Vagina (tissue), 2 donors: ENCODE measurements around the gene BUD31. TPM values are rescaled to one million over a fixed set of nuclear protein-coding genes. Genes with fewer than 3 reads are reported as not detected.

ENCODE experiments used
- DNase-seq, 2 donors: peaks; one replicate each; pipeline ENCODE4 v3.0.0-alpha.2; 2017; ENCODE audit errors: extremely low spot score in 2 of 2
- H3K27ac ChIP-seq: fragments of 200-600 bp; sonication (generic); one replicate; pipeline ENCODE4 v1.5.1; 2019
- H3K27me3 ChIP-seq: fragments of 200-600 bp; sonication (generic); one replicate; pipeline ENCODE4 v1.5.1; 2019
- H3K36me3 ChIP-seq, 2 donors: fragments of 200-600 bp; sonication (generic); one replicate each; pipeline ENCODE4 v1.5.1; 2017 to 2019
- H3K4me1 ChIP-seq: fragments of 200-600 bp; sonication (generic); one replicate; pipeline ENCODE4 v1.5.1; 2019
- H3K4me3 ChIP-seq, 2 donors: fragments of 200-600 bp; sonication (generic); 1 replicate in 1 of 2; 2 replicates in 1 of 2; pipeline ENCODE4 v1.5.1; 2016 to 2019
- H3K9me3 ChIP-seq: fragments of 200-600 bp; sonication (generic); one replicate; pipeline ENCODE4 v1.5.1; 2019
- CTCF ChIP-seq, 3 experiments: fragments of 450-650 bp in 2 of 3; fragments of 200-600 bp in 1 of 3; sonication (generic) in 1 of 3; IDR thresholded peaks; one replicate each; pipeline ENCODE4 v1.5.1; 2017 to 2019; ENCODE audit warnings: antibody characterized with exemption in 3 of 3, mild to moderate bottlenecking in 2 of 3, moderate library complexity in 2 of 3
- POLR2A ChIP-seq, 2 donors: fragments of 450-650 bp; IDR thresholded peaks; one replicate each; pipeline ENCODE4 v1.6.1; 2017; ENCODE audit warnings: antibody characterized with exemption in 2 of 2, mild to moderate bottlenecking in 2 of 2, moderate library complexity in 2 of 2
- POLR2AphosphoS5 ChIP-seq, 2 donors: sonication (generic); formaldehyde crosslinking; IDR thresholded peaks; one replicate each; pipeline ENCODE4 v1.9.0; 2017; ENCODE audit warnings: antibody characterized with exemption in 2 of 2, mild to moderate bottlenecking in 2 of 2, low read depth in 1 of 2; ENCODE audit not compliant: insufficient read depth in 1 of 2
- intact Hi-C: fragments of 100-400 bp; cut with DNase I; formaldehyde crosslinking; loops from one replicate; pipeline ENCODE4 v1.15.1; 2023
- total RNA-seq: library from RNA; depleted of rRNA; stranded (reverse); fragments of >200 nt; gene quantifications from one replicate; pipeline ENCODE4 v1.2.3, GENCODE V29; 2016

The BUD31 gene
- total RNA-seq, 1 donor from 2014 or later: 52.3 TPM

GRCh38 chr7:99452541-99452940 is 43.8 kb downstream of the BUD31 start:
- Histone ChIP-seq H3K36me3 (peaks cover 2 to 63% of the 10 kb centered on the region in 2 donors), H3K27me3 (no peaks in the 10 kb centered on the region), H3K4me1 (peaks cover 15% of the 10 kb centered on the region), H3K4me3 (no peak overlapping the region), H3K27ac (no peak overlapping the region), H3K9me3 (no peaks in the 10 kb centered on the region)
- DNase-seq: no peak
- intact Hi-C loops: no loop called here
- TF ChIP-seq POLR2AphosphoS5 (IDR thresholded peaks at IDR 0.05; ENCODE audit: insufficient read depth in 1 of 2, low read depth in 1 of 2) (no peak), POLR2A (IDR thresholded peaks at IDR 0.05) (no peak), CTCF (IDR thresholded peaks at IDR 0.05) (no peak)

- intact Hi-C loops: no loop called here
- DNase-seq: no peak
- Histone ChIP-seq H3K9me3 (no peaks in the 10 kb centered on the region), H3K36me3 (peaks cover 2 to 63% of the 10 kb centered on the region in 2 donors), H3K27me3 (no peaks in the 10 kb centered on the region), H3K4me3 (no peak overlapping the region), H3K4me1 (peaks cover 15% of the 10 kb centered on the region), H3K27ac (no peak overlapping the region)
- TF ChIP-seq CTCF (IDR thresholded peaks at IDR 0.05): no peak
- no peak for TF ChIP-seq POLR2AphosphoS5 (IDR thresholded peaks at IDR 0.05; ENCODE audit: insufficient read depth in 1 of 2, low read depth in 1 of 2)
- TF ChIP-seq POLR2A (IDR thresholded peaks at IDR 0.05): no peak
Measured at GRCh38 chr7:99453105-99453504, 44.3 kb downstream of the BUD31 start.

GRCh38 chr7:99455874-99456273 is 47.1 kb downstream of the BUD31 start:
- no peak overlapping the region for H3K4me3 ChIP-seq
- no peak for DNase-seq
- H3K4me1 ChIP-seq: peaks cover 27% of the 10 kb centered on the region
- H3K36me3 ChIP-seq: peaks cover 2 to 47% of the 10 kb centered on the region in 2 donors
- H3K9me3 ChIP-seq: no peaks in the 10 kb centered on the region
- no peaks in the 10 kb centered on the region for H3K27me3 ChIP-seq
- no peak overlapping the region for H3K27ac ChIP-seq
- intact Hi-C loops: no loop called here
- TF ChIP-seq POLR2AphosphoS5 (IDR thresholded peaks at IDR 0.05; ENCODE audit: insufficient read depth in 1 of 2, low read depth in 1 of 2) (no peak), POLR2A (IDR thresholded peaks at IDR 0.05) (no peak), CTCF (IDR thresholded peaks at IDR 0.05) (no peak)

GRCh38 chr7:99456288-99456687 is 47.5 kb downstream of the BUD31 start:
- H3K36me3 ChIP-seq: peaks cover 2 to 45% of the 10 kb centered on the region in 2 donors
- no peak overlapping the region for H3K27ac ChIP-seq
- DNase-seq: no peak
- intact Hi-C loops: no loop called here
- H3K9me3 ChIP-seq: no peaks in the 10 kb centered on the region
- TF ChIP-seq CTCF (IDR thresholded peaks at IDR 0.05) (no peak), POLR2A (IDR thresholded peaks at IDR 0.05) (no peak), POLR2AphosphoS5 (IDR thresholded peaks at IDR 0.05; ENCODE audit: insufficient read depth in 1 of 2, low read depth in 1 of 2) (no peak)
- H3K4me1 ChIP-seq: peaks cover 31% of the 10 kb centered on the region
- no peak overlapping the region for H3K4me3 ChIP-seq
- no peaks in the 10 kb centered on the region for H3K27me3 ChIP-seq

- DNase-seq: no peak
- Histone ChIP-seq H3K27ac (no peak overlapping the region), H3K4me1 (peaks cover 38% of the 10 kb centered on the region), H3K4me3 (no peak overlapping the region), H3K9me3 (no peaks in the 10 kb centered on the region), H3K27me3 (no peaks in the 10 kb centered on the region), H3K36me3 (peaks cover 2 to 45% of the 10 kb centered on the region in 2 donors)
- intact Hi-C loops: no loop called here
- no peak for TF ChIP-seq POLR2A (IDR thresholded peaks at IDR 0.05)
Measured at GRCh38 chr7:99457050-99457649, 48.4 kb downstream of the BUD31 start.
